ENCODE results near the gene VEGFC.

DNA sequence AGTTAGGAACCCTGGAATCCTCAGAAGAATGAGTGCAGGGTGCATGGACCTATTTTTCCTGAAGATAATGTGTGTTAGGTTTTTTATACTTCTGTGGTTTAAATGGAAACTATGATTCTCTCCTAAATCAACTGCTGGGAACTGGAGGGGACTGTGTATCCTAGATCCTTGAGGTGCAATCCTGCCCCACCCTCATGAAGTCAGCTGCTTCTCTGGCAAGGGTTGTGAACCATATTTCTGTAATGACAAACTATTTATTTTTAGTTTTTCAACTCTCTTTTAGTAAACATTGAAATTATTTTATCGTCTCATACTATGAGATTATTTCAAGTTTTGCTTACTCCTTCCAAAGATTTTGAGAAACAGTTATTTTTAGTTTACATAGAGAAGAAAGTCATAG is 25.8 kb upstream of the VEGFC start:
- TF ChIP-seq CTCF (conservative IDR thresholded peaks at IDR 0.05; ENCODE audit: low read length), result no peak
- TF ChIP-seq EZH2phosphoT487 (IDR thresholded peaks at IDR 0.05; ENCODE audit: borderline replicate concordance), result no peak
